NCI-H460 (cell line): ENCODE data around the gene SLC27A5. TPM values are rescaled to one million over a fixed set of nuclear protein-coding genes. Genes with fewer than 3 reads are reported as not detected.
"Not testable (repeated sequence)": the region's sequence is repeated elsewhere in the genome, so short reads cannot be mapped to it uniquely, and the experiment has no call there.

ENCODE experiments used
- DNase-seq: peaks from one replicate; pipeline ENCODE4 v3.0.0-alpha.2; 2016; ENCODE audit warnings: low read depth; ENCODE audit errors: extremely low read depth
- total RNA-seq: library from RNA; depleted of rRNA; stranded (reverse); fragments of >200 nt; shearing (Covaris generic); gene quantifications from 2 replicates; pipeline ENCODE4 v1.2.3, GENCODE V29; 2014

SLC27A5 gene
- total RNA-seq, 1 experiment from 2014 or later: 20.5 TPM

DNA sequence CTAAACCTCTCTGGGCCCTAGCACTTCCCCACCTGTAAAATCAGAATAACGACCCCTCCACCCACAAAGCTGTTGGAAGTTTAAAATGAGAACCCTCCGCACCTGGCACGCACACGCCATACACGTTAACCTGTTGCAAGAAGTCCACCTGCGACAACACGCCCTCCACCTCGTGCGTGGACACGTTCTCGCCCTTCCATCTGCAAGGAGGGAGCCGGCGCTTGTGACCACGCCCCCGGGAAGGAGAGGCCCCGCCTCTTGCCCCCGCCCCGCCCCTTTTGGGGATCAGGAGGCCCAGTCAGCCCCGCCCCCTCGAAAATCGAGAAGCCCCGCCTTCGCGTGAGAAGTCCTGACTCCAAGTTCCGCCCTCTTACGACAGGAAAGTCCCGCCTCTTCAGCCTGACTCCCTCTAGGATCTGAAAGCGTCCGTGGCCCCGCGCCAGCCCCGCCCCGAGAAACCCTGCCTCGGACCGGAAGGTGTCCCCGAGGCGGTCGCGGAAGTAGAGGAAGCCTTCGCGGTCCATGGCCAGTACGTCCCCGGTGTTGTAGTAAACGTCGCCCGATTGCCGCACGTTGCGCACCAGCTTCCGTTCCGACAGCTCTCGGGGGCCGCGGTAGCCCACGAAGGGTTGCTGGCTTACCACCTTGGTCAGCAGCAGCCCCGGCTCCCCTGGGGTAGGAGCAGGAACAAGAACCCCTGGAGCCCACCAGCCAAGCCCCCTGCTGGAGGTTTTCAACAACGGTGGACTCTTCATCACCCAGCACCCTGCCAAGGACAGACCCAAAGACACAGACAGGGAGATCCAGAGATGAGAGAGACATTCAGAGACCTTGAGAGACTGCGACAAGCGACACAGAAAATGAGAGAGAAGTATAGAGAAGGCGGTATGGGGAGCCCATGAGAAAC is 12.5 kb downstream of the SLC27A5 start:
- peak; percentile 98 for DNase-seq

DNA sequence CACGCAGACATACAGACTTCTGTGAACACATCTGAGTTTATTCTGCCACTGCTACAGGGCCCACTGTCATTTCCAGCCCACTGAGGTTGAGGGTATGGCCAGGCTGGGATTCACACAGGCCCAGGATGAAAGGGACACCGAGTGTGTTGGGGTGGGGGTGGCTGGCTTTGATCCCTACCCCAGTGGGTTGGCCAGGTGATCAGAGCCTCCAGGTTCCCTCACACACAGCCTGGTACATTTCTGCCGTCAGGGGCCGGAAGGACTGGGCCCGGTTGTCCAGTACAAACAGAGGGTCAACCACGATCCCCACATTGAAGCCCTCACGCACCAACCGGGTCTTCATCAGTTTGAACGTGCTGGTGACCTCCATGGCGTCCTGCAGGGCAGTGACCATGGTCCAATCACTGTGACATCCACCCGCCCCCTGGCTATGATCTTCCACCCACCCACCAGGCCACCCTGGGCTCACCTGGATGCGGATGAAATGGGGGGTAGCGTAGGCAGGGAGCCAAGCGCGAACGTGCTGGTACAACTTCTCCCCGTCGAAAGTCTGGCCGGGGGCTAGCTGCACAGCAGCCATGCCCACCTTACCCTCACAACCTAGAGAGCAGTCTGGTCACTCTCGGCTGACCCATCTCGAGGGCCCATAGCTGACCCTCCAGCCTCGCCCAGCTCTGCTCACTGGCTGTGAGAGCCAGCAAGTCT is 13.3 kb downstream of the SLC27A5 start:
- DNase-seq: no peak

DNA sequence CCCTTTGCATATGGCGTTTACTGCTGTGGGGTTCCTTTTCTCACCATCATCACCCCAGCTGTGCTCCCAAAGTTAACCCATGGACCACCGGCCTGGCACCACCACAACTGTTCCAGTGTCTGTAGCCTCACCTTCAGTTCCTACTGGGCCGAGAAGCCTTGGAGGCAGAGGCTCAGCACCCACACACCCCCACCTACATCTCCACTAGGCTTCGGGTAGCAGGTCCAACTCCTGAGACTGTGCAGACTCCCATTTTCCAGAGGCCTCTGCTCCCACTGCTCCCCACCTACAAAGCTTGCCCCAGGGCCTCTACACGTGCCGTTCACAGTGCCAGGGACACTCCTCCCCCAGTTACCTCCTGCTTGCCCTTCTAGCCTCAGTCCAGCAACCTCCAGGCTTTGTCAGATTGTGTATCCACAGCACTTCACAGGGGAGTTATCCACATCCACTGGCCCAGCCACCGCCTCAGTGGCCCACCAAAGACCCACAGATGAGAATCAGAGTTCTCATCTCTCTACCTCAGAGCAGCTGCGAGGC is 14.1 kb downstream of the SLC27A5 start:
- no peak for DNase-seq

DNA sequence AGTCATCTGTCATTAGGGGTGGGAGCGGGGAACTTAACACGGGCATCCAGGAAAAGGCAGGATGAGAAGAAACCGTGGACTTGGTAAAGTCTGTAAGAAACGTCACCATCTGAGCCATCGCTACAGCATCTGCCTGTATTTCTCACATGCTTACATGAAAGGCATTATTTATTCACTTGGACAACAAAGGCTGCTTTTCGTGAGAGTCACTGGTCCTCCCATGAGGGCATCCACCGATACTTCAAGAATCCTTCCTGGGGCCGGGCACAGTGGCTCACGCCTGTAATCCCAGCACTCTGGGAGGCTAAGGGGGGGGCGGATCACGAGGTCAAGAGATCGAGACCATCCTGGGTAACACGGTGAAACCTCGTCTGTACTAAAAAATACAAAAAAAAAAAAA is 19.5 kb downstream of the SLC27A5 start:
- no peak for DNase-seq

DNA sequence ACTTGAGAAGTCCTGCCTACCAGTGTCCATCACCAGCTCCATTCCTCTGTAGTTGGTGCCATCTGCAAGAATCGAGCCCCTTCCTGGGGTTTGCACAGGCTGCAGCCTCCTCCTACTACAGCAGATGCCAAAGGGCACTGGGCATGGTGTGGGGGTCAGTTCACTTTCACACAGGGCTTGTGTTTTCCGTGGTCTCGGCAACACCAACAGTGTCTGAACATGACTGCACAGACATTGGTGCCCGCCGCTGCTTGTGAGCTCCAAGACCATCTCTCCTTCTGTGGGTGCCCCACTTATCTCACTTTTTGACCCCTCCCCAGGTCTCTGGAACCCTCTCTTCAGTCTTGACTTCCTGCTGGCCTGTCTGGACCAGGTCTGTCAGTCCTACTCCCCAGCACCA is 20.4 kb downstream of the SLC27A5 start:
- no peak for DNase-seq

DNA sequence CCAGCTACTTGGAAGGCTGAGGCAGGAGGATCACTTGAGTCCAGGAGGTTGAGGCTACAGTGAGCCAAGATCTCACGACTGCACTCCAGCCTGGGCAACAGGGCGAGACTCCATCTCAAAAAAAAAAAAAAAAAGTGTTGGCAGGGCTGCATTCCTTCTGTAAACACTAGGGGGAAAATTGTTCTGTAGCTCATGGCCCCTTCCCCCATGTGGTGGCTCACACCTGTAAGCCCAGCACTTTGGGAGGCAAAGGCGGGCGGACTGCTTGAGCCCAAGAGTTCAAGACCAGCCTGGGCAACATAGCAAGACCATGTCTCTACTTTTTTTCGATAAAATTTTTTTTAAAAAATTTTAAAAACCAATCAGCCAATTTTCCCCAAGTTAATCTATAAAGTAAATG is 27.4 kb downstream of the SLC27A5 start:
- DNase-seq: not testable (repeated sequence)

DNA sequence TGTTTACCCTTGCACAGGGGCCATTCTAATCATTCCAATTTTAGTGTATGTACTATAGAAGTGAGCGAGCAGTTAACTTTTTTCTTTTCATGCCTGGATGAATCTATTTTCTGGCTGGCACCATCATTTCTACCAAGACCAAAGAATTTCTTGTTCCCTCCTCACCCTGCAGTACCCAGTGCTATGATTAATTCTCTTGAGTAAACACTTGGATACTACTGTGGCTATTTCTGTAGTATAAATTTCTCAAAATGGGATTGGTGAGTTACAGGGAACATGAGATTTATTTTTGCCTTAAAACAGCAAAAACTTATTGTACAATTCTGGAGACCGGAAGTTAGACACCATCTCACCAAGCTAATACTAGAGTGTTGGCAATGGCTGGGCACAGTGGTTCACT is 28.0 kb downstream of the SLC27A5 start:
- DNase-seq: no peak

DNA sequence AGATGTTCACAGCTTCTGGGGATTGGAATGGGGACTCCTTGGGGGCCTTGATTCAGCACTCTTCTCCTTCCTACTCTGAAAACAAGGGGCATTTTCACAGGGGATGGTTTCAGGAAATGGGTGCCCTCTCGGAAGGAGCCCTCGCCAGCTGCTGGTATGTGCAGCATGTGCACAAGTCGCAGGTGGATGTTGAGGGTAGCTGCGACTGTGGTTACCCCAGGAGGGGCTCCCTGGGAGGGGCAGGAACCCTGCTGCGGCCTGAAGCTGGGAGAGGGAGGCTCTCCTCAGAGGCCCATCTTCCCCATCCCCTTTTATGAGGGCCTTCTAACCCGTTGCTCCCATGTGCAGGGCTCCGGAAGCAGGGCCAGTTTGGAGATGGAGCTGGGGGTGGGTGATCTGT is 29.4 kb downstream of the SLC27A5 start:
- no peak for DNase-seq

DNA sequence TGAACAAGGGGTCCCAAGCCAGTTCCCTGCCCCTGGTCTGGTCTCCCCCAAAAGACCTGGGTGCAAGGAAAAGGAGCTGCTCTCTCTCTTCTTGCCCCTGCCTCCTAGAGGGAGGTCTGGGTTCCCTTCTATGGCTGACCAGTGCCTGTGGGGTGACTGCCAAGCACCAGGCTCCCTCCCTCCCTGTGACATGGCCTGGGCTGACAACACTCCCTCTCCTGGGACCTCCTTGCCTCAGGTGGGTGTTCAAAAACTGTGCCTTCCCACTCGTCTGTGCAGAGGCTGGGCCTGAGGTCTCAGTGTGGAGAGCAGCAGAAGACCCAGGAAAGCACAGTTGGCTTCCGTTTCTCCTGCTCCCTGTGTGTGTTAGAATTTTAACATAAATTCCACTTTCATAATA is 31.0 kb downstream of the SLC27A5 start:
- DNase-seq: no peak

DNA sequence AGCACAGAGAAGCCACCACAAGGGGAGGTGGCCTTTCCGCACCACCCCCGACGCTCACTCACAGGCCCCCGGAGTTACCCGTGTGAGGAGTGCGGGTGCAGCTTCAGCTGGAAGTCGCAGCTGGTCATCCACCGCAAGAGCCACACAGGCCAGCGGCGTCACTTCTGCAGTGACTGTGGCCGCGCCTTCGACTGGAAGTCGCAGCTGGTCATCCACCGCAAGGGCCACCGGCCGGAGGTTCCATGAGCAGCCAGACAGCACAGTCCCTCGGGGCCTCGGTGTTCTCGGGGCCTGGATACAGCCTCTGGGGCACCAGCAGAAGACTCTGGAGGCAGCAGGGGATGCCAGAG is 31.3 kb downstream of the SLC27A5 start:
- no peak for DNase-seq

DNA sequence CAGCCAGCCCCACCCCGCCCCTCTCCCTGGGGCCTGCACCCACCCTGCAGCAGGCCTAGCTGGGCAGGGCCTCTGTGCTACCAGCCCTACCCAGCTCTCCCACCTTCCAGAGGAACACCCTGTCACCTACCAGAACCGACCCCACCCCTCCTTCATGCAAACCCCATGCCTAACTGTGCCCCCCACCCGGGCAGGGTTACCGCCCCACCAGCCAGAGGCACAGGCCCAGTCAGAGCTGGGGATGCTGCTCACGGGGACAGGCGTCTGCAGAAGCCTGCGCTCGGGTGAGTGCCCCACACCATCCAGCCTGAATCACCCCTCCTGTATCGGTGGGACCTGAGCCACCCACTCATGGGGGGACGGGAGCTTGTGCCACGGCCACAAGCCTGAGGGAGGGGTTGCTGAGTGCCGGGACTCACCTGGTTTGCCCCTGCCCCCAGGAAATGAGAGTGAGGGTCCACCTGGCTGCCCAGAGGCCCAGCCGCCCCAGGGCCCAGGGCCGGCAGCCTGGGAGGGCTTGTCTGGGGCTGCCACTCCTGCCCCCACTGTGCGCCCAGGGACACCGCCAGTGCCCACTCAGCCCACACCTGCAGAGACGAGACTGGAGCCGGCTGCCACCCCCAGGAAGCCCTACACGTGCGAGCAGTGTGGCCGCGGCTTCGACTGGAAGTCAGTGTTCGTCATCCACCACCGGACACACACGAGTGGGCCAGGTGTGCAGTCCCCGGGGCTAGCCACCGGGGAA is 31.9 kb downstream of the SLC27A5 start:
- no peak for DNase-seq

DNA sequence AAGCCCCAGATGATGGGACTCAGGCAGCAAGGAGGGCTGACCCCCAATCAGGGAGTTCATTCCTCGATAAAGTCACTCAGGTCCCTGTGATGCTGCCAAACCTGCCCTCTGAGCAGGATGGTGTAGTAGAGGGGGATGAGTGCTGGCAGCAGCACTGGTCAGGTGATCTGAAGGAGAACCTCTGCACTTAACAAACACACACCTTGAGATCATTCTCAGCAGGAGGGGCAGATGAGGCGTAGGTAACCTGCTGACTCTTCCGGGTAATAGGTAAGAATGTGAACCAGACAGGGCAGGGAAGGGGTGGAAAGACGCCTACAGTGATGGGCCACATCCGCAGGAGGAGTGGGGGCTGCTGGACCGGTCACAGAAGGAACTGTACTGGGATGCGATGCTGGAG is 32.5 kb downstream of the SLC27A5 start:
- DNase-seq: no peak

DNA sequence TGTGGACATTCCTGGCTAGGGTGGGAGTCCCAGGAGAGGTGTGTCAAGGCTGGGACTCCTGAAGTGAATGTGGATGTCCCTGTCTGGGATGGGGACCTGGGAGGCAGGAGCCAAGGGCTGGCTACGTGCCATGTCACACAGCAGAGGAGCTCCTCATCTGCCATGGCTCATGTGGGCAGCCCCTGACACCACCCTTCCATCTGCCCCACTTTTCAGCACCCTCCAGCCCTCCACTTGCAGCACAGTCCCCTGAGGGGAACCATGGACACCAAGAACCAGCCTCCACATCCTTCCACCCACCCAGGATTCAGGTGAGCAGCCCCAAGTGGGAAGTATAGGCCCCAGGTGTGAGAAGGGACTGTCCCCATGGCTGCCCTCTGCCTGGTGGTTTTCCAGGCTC is 33.9 kb downstream of the SLC27A5 start:
- DNase-seq: no peak

DNA sequence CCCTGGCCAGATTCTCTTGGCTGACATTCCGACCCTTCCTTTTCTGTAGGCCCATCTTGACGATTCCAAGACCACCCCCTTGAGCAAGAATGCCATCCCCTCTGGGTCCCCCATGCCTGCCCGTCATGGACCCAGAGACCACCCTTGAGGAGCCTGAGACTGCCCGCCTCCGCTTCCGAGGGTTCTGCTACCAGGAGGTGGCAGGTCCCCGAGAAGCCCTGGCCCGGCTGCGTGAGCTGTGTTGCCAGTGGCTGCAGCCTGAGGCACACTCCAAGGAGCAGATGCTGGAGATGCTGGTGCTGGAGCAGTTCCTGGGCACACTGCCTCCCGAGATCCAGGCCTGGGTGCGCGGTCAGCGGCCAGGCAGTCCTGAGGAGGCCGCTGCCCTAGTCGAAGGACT is 34.7 kb downstream of the SLC27A5 start:
- DNase-seq: no peak

DNA sequence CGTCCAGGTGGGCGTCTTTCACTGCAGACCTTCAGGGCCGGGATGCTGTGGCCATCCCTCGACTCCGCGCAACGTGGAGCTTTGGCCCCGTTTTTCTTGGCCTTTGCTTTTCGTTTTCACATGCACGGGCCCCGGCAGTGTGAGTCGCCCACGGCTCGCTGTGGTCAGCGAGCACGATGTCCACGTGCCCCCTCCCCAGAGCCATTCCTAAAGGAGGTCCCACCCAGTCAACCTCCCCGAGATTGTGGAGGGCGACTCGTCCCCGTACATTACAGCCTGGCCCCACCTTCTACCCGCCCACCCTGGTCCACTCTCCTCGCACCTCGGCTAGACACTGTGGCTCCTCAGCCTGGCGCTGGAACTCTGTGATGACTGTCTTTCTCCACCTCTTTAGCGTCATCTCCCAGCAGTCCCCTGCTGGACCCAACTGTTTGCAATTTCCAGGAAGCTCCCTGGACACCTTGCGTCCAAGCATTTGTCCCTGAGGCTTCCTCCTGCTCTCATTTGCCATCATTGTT is 35.2 kb downstream of the SLC27A5 start:
- no peak for DNase-seq

DNA sequence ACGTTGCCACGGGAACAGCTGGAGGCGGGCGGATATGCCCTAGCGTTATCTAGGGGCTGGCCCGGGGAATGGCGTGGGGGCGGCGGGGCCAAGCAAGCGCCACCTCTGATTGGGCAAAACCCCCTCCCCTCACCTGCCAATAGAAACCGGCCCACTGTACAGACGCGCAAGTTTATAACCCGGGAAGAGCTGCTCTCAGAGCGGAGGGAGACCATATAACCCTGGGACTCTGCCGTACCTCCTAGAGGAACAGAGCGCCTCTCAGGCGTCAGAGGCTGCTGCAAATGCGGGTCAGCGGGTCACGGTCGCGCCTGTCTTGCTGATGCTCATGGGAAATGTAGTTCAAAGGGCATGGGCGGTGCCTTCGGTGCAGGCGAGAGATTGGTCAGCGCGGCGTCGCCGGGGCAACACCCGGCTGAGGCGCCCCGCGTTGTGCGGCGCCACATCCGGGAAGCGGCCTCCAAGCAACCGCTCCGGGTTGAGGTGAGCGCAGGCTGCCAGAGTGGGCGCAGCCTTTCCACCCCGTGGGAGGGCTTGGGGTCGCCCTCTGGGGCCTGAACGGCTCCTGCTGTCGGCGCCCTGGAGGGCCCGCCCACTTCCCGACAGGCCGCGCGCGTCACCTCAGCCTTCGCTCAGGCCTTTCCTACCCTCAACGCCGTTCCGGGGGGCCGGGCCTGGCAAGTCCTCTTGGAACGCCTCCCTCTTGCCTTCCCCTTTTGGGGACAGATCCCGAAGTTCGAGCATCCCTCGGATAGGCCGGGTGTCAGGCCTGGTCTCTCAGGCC is 35.9 kb downstream of the SLC27A5 start, which contains the start of gene ZNF446:
ZNF446 (plus strand) TSS at position 639 of the 784 bp plus-strand sequence. CDS start 867 bp downstream, outside the sequence.
- DNase-seq: peak; percentile 87

DNA sequence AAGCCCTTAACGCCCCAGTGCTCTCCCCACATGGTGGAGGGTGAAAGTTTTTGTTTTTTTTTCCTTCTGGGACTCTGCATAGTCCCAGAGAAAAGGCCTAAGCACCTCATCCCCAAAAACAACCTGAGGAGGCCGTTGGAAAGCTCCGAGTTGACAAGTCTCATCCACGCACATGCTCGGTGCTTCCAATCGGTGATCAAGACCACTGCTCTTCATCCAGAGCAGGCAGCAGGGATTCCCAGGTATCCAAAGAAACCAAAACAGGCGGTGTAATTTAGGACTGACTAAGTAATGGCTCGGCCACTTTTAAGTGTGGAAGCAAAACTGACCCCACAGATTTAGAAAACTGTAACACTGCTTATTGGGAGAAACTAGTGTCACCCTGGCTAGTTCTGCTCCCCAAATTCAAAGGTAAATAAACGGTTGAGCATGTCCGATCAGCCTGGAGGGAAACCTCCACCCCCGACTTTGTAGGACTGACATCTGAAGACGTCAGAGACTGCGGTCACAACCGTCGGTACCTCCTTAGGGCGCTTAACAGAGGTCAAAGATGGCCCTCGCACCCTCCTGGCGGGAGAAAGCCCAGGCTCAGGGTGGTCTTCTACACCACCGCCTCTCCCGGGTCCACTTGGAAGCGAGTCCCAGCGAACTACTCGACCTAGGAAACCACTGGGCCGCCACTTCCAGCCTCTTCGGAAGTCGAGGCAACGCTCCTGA is 36.6 kb downstream of the SLC27A5 start:
- DNase-seq: no peak

DNA sequence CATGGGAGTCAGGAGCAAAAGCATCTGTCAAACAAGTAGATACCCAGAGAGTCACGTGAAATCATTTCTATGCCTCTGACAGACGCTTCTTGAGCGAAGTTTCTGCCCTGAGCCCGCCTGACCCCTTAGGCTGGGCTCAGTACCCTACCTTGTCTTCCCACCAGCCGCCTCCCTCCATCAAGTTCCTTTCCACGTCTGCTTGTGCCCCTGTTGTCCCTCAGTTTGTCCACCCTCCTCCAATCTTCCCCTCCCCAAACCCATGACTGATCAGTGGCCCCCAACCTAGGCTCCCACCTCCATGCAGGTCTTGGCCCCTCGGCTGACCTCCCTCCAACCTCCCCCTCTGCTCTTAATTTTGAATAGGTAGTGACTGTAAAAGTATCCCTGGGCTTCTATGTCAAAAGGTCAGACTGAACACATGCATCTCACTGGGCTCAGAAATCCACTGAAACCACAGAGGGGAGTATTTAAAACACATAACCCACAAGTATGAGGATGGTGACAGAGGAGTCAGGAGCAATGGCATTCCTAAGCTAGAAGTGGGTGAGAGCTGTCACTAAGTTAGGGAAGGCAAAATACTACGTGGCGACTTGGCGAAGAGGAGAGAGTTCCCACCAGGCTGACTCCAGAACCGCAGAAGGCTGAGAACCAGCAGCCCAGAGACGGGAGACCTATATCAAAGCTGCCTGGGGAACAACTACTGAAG is 37.3 kb downstream of the SLC27A5 start:
- no peak for DNase-seq

DNA sequence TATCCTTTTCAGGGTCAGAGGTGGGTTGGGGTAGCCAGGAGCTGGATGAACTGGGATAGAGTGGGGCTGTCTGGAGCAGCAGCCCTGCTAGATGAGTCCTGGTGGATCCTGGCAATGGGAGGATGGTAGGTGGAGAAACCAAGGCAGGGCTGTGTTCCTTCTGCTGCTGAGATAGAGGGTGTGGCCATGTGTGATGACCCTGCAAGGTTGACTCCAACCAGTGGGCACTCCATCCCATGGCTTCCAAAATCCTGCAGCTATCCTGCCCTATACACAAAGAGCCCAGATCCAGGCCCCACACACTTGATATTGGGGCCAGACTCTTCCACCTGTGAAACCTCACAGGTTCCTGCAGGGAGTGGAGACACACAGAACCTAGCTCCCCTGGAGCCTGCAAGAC is 38.0 kb downstream of the SLC27A5 start:
- no peak for DNase-seq
